GM18517 (cell line): ENCODE measurements around the gene CHD8.

ENCODE experiments used
- ATAC-seq: cut with Tn5 transposase; IDR thresholded peaks from one replicate; pipeline ENCODE4 v1.9.1; 2021; ENCODE audit warnings: mild to moderate bottlenecking, moderate library complexity; ENCODE audit not compliant: unreplicated experiment

CHD8 gene

GRCh38 chr14:21440859-21441258 is 15.1 kb downstream of the CHD8 start:
- ATAC-seq = no peak

GRCh38 chr14:21437063-21437901 is 18.6 kb downstream of the CHD8 start:
- peak; percentile 95 for ATAC-seq

- no peak for ATAC-seq
These were observed 19.3 kb downstream of the CHD8 start for GRCh38 chr14:21436567-21437062.

GRCh38 chr14:21431126-21431525 is 24.8 kb downstream of the CHD8 start:
- ATAC-seq = no peak

GRCh38 chr14:21428930-21429329 is 27.0 kb downstream of the CHD8 start:
- ATAC-seq = no peak

GRCh38 chr14:21426692-21427091 is 29.2 kb downstream of the CHD8 start:
- no peak for ATAC-seq

- no peak for ATAC-seq
These were observed 36.4 kb downstream of the CHD8 start for GRCh38 chr14:21419528-21419927.

GRCh38 chr14:21415329-21415728 is 40.6 kb downstream of the CHD8 start:
- ATAC-seq = no peak

- no peak for ATAC-seq
These were observed 41.7 kb downstream of the CHD8 start for GRCh38 chr14:21414137-21414631.

- ATAC-seq = no peak
These were observed 47.8 kb downstream of the CHD8 start for GRCh38 chr14:21408147-21408546.

- no peak for ATAC-seq
These were observed 49.7 kb downstream of the CHD8 start for GRCh38 chr14:21406213-21406612.

- ATAC-seq = no peak
These were observed 50.8 kb downstream of the CHD8 start for GRCh38 chr14:21405097-21405496.

- no peak for ATAC-seq
These were observed 56.5 kb downstream of the CHD8 start for GRCh38 chr14:21399311-21399870.

GRCh38 chr14:21398901-21399300 is 57.0 kb downstream of the CHD8 start:
- ATAC-seq = no peak

- ATAC-seq = no peak
These were observed 60.5 kb downstream of the CHD8 start for GRCh38 chr14:21395450-21395849.

GRCh38 chr14:21385188-21385904 is 70.6 kb downstream of the CHD8 start:
- ATAC-seq = no peak

- ATAC-seq = peak; percentile 32
These were observed 71.5 kb downstream of the CHD8 start for GRCh38 chr14:21384494-21384851.

- peak; percentile 78 for ATAC-seq
These were observed 72.0 kb downstream of the CHD8 start, which contains the start of gene SUPT16H for GRCh38 chr14:21383848-21384493. SUPT16H (minus strand) TSS chr14:21384019; CDS start chr14:21383927, 92 bp downstream.

GRCh38 chr14:21382886-21383847 is 72.8 kb downstream of the CHD8 start:
- peak; percentile 37 for ATAC-seq

- no peak for ATAC-seq
These were observed 73.8 kb downstream of the CHD8 start for GRCh38 chr14:21382095-21382494.
